NK-92 treated with Interleukin-12 subunit alpha and Interleukin-12 subunit beta, amount 100 ng/mL, for 24 hours (cell line): Measurements from ENCODE around the gene EXOC4.
"Not testable (repeated sequence)": the region's sequence is repeated elsewhere in the genome, so short reads cannot be mapped to it uniquely, and the experiment has no call there.

ENCODE experiments used
- DNase-seq: peaks from one replicate; lab custom pipeline; 2025; lab: John Stamatoyannopoulos, UW

EXOC4 gene

GRCh38 chr7:133275446-133276095 is 22.7 kb downstream of the EXOC4 start:
- no peak for DNase-seq

GRCh38 chr7:133278975-133279374 is 26.1 kb downstream of the EXOC4 start:
- not testable (repeated sequence) for DNase-seq

GRCh38 chr7:133282094-133282493 is 29.2 kb downstream of the EXOC4 start:
- DNase-seq, result no peak

GRCh38 chr7:133284092-133284491 is 31.2 kb downstream of the EXOC4 start:
- DNase-seq, result no peak

GRCh38 chr7:133288970-133289369 is 36.1 kb downstream of the EXOC4 start:
- DNase-seq, result no peak

- no peak for DNase-seq
Observed at GRCh38 chr7:133290041-133290440, 37.2 kb downstream of the EXOC4 start.

- no peak for DNase-seq
Observed at GRCh38 chr7:133290676-133291333, 37.9 kb downstream of the EXOC4 start.

GRCh38 chr7:133292631-133293030 is 39.8 kb downstream of the EXOC4 start:
- no peak for DNase-seq

GRCh38 chr7:133293384-133294160 is 40.7 kb downstream of the EXOC4 start:
- DNase-seq, result no peak

GRCh38 chr7:133294234-133294633 is 41.4 kb downstream of the EXOC4 start:
- no peak for DNase-seq

- no peak for DNase-seq
Observed at GRCh38 chr7:133295484-133295883, 42.6 kb downstream of the EXOC4 start.

- DNase-seq, result no peak
Observed at GRCh38 chr7:133297093-133297492, 44.2 kb downstream of the EXOC4 start.

- no peak for DNase-seq
Observed at GRCh38 chr7:133298080-133298479, 45.2 kb downstream of the EXOC4 start.

GRCh38 chr7:133299676-133300075 is 46.8 kb downstream of the EXOC4 start:
- no peak for DNase-seq

- no peak for DNase-seq
Observed at GRCh38 chr7:133300088-133300487, 47.2 kb downstream of the EXOC4 start.

- no peak for DNase-seq
Observed at GRCh38 chr7:133300811-133301210, 47.9 kb downstream of the EXOC4 start.

- DNase-seq, result no peak
Observed at GRCh38 chr7:133301444-133301843, 48.6 kb downstream of the EXOC4 start.

GRCh38 chr7:133303372-133303771 is 50.5 kb downstream of the EXOC4 start:
- DNase-seq, result no peak

GRCh38 chr7:133303931-133304330 is 51.1 kb downstream of the EXOC4 start:
- DNase-seq, result no peak

- no peak for DNase-seq
Observed at GRCh38 chr7:133309333-133309732, 56.5 kb downstream of the EXOC4 start.

- no peak for DNase-seq
Observed at GRCh38 chr7:133310232-133310862, 57.5 kb downstream of the EXOC4 start.

- no peak for DNase-seq
Observed at GRCh38 chr7:133313575-133313974, 60.7 kb downstream of the EXOC4 start.

GRCh38 chr7:133314084-133314483 is 61.2 kb downstream of the EXOC4 start:
- DNase-seq, result no peak
